GM12874 (cell line): Measurements from ENCODE around the gene KYNU.

Experiments
- TF ChIP-seq, protein P1 (sequence below): IDR thresholded peaks from 2 replicates; pipeline ENCODE4 v1.5.1; 2011; ENCODE audit warnings: low read depth, mild to moderate bottlenecking, control low read depth, low read length, moderate library complexity; ENCODE audit not compliant: insufficient read depth

KYNU gene

DNA sequence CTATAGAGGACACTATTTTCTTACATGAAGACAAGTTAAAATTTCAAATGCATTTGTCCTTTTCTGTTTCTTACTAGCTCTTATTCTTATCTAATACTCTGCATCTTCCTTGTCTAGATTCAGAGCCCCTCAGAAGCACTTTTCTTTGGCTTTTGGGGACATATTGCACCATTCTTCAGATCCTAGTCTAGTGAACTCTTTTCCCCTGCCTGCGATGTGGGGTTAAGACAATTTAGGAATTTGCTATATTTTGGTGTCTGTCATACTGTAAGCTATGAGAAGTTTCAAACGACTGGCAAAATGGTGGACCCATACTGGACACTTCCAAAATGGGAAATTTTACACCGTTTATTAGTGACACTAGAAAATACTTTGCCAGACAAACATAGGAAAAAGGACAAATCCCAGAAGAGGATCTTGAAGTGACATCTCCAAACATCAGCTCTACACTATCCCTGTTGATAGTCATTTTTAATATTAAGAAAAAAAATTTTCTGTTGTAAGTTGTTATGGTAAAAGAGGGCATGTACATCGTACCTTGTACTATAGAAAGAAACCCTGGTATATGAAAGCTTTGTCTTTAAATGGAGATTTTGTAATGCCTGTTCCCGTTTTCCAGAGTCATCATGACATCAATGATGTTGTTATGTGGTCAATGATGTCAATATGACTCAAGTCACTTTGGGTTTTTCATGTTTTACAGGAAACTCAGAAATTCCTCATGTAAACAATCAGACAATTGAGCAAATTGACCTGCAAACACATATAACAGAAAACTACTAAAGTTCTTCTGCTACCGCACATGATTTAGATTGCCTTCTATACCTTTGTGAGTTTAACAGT, 4.4 kb upstream of the KYNU start:
- TF ChIP-seq, protein P1, sequence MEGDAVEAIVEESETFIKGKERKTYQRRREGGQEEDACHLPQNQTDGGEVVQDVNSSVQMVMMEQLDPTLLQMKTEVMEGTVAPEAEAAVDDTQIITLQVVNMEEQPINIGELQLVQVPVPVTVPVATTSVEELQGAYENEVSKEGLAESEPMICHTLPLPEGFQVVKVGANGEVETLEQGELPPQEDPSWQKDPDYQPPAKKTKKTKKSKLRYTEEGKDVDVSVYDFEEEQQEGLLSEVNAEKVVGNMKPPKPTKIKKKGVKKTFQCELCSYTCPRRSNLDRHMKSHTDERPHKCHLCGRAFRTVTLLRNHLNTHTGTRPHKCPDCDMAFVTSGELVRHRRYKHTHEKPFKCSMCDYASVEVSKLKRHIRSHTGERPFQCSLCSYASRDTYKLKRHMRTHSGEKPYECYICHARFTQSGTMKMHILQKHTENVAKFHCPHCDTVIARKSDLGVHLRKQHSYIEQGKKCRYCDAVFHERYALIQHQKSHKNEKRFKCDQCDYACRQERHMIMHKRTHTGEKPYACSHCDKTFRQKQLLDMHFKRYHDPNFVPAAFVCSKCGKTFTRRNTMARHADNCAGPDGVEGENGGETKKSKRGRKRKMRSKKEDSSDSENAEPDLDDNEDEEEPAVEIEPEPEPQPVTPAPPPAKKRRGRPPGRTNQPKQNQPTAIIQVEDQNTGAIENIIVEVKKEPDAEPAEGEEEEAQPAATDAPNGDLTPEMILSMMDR: no peak

DNA sequence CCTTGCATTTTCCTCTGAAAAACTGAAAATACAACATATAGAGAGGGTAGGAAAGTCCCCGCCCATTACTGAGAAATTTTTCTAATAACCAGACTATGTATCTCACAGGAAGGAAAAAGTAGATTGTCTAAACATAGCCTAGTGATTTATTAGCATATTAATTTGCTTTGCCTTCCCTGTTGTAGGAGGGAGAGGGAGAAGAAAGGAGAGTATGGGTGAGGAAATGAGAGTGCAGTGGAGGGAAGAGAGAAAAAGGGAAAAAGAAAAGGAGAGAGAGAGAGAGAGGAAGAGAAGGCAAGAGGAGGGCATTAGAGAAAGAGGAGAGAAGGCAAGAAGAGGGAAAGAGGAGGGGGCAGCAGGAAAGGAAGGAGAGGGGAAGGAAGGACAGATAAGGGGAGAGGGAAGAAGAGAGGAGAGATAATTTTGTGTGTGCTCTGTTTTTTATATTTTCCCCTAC, 3.6 kb upstream of the KYNU start:
- TF ChIP-seq, protein P1: no peak

DNA sequence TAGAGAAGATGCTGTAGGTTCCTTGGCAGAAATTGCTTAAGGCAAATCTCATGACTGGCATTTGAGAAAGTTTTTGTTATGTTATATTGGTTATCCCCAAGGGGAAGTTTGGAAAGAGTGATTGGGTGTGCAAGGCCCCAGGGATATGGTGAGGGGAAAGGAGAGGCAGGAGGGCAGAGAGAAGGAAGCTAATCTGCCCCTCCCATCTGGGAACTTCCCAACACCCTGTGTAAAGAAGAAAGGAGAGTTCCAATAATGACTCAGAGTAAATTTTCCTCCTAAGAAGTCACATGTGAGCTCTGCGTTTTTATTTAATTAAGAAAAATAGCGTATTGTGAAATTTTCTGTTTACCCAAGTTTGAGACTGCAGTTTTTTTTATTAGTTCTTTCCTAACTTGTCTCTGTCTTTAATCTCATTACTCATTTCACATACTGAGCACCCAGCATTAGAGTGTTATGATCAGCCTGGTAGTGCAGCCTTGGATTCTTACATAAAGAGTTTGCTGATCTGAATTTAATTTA, 3.1 kb upstream of the KYNU start:
- TF ChIP-seq, protein P1: no peak

DNA sequence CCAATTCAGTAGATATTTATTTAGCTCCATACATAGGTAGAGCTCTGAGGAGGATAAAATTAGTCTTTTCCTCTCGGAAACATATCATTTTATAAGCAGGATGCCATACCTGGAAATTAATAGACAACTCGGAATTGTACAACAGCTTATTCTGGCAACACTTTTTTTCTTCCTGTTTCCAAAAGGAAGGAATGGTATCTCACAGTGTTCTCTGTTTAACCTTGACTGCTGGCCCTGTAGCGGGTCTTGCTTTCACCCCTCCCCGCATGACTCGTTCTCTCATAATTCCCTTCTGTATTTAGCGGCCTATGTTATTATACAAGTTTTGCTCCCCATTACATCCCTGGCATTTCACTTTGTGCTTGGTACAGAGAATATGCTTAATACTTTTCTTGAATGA, 2.5 kb upstream of the KYNU start:
- TF ChIP-seq, protein P1: no peak

- TF ChIP-seq, protein P1: no peak
Observed at GRCh38 chr2:142875652-142876051, 1.8 kb upstream of the KYNU start.

GRCh38 chr2:142876423-142876822, 1.0 kb upstream of the KYNU start:
- TF ChIP-seq, protein P1: no peak

DNA sequence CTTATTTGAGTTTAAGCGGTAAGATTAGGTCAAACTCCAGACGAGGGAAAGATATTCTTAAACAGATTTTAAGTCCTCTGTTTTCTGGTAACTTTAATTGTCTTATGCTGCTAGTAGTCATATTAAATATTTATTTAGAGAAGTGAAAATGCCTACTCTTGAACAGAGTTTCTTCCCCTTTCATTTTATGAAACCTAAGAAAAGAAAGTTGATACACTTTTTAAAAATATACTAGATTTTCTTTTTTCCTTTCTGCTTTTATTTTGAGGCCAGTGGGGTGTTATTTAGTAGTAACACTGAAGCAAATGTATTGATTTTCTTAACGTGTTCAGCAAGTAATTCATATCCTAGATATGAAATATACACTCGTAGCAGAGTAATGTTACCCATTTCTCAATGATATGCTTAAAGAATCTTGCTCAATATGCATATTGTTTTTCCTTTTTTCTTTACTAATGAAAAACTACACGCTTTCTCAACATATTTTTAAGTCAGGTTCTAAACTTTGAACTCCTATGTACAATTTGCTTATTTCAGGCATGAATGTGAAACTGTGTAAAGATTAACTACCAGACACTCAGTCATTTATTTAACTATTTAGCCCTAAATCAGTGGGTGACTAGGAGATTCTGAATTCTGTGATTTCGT, 691 bp downstream of the KYNU start:
- TF ChIP-seq, protein P1: no peak
